Epithelial cell of esophagus (primary cell): ENCODE measurements around the gene NOC4L.

Source experiments
- DNase-seq: peaks from one replicate; pipeline ENCODE4 v3.0.0; 2010; ENCODE audit warnings: low read depth
- H3K4me3 ChIP-seq: 2 replicates; pipeline ENCODE4 v1.5.1; 2011; ENCODE audit warnings: mild to moderate bottlenecking, low read length, control low read depth
- CTCF ChIP-seq: IDR thresholded peaks from 2 replicates; pipeline ENCODE4 v1.5.1; 2011; ENCODE audit warnings: low read depth, mild to moderate bottlenecking, low read length, control low read depth, inconsistent platforms; ENCODE audit not compliant: insufficient read depth; ENCODE audit errors: missing control alignments

Gene NOC4L

GRCh38 chr12:132143336-132144071 lies 753 bp upstream of the NOC4L start:
- H3K4me3 ChIP-seq: peak overlapping the region; percentile 60
- TF ChIP-seq CTCF: no peak
- DNase-seq: peak; percentile 24

GRCh38 chr12:132144810-132145168 lies 532 bp downstream of the NOC4L start:
- no peak for DNase-seq
- H3K4me3 ChIP-seq: peak overlapping the region; percentile 81
- no peak for TF ChIP-seq CTCF

GRCh38 chr12:132145334-132145733 lies 1.1 kb downstream of the NOC4L start:
- no peak for DNase-seq
- no peak for TF ChIP-seq CTCF
- H3K4me3 ChIP-seq: peak overlapping the region; percentile 81

GRCh38 chr12:132146098-132146497 lies 1.8 kb downstream of the NOC4L start:
- DNase-seq: no peak
- H3K4me3 ChIP-seq: no peak overlapping the region
- no peak for TF ChIP-seq CTCF

GRCh38 chr12:132146772-132147422 lies 2.6 kb downstream of the NOC4L start:
- no peak for TF ChIP-seq CTCF
- no peak overlapping the region for H3K4me3 ChIP-seq

GRCh38 chr12:132147423-132148367 lies 3.4 kb downstream of the NOC4L start:
- TF ChIP-seq CTCF: no peak
- H3K4me3 ChIP-seq: no peak overlapping the region
- DNase-seq: no peak

More at GRCh38 chr12:132146772-132147422, 2.6 kb downstream of the NOC4L start:
- DNase-seq: no peak
